ENCODE data around the gene DYNLT4.
"Not testable (repeated sequence)": the region's sequence is repeated elsewhere in the genome, so short reads cannot be mapped to it uniquely, and the experiment has no call there.

DYNLT4 gene

DNA sequence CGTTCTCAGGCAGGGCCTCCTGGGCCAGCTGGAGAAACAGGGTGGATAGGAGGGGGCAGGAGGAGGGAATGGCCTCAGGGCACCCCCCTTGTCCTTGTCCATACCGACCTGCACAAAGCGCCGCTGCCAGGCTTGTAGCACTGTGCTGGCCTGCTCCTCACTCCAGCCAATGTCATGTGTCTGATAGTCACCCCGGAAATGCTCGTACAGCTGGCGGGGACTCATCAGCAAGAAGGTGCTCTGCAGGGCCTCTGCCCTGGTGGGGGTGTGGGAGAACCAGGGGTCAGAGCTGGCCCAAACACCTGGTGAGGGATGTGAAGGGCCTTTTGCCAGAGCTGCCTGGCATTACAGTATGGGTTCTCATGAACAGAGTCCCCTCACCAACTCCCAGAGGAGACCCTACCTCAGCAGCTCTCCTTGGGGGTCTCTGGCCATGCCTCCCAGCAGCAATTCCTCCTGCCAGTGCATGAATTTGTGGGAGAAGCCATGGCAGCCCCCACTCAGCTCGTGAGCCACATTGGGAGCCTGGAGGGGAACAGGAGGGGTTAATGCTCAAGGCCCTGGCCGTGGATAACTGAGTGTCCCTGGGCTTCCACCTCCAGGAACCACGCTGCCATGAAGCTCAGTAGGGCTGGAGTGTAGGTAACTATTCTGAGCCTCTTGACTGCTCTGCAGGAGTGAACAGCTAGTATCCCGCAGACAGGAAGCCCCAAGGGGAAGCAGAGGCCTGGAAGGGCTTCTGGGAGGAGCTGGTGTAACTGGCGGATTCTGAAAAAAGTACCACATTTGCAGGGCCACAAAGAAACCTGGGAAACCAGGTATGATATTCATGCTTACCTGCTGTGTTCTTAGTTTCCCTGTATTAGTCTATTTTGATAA is 22.6 kb upstream of the DYNLT4 start:
- no peak for DNase-seq

DNA sequence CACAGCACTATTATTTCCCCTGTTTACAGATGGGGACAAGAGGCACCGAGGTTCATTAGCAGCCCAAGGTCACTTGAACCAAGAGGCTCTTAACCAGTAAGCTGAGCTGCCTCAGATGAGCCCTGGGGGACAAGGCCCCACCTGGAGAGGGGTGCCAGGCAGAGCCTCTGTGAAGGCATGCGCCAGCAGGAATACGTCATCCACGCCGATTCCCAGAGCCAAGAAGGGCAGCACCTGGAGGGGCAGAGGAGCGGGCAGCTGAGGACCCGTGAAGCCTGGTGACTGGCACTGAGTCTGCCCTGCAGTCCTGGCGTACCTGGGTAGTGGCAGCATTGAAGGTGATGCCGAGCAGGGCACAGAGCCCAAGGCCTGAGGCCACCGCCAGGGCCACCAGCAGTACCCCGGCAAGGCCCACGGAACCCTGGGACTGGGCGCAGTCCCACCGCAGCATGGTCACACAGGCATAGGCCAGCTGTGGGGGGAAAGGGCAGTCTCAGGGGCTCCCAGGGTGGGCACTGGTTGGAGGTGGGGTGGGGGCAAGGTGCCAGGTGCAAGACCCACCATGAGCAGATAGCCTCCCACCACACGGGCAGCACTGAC is 21.8 kb upstream of the DYNLT4 start:
- DNase-seq, result no peak

DNA sequence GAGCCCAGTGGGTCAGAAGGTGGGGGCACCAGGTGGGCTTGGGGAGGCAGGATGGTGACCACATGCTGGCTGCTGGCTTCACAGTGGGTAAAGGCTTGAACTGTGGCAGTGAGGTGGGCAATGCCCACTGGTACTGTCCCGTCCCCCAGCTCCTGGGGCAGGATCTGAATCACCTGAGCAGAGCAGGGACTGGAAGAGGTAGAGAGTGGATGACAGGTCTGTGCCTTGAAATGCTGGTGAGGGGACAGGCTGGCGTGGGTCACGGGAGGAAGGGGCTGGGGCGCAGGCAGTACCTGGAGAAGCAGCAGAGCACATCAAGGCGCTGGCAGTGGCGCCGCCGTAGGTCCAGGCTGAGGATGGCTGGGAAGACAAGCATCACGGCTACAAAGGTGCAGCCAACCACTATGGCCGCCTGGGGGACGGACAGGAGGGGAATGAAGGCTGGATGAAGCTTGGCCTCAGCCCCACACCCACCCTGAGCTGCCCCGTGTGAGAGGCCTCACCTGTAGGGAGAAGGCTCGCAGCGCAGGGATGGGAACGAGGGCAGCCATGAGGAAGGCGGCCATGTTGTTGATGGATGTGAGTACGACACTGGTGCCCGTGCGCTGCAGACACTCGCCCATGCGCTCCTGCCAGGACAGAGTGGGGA is 21.0 kb upstream of the DYNLT4 start:
- DNase-seq, result no peak

DNA sequence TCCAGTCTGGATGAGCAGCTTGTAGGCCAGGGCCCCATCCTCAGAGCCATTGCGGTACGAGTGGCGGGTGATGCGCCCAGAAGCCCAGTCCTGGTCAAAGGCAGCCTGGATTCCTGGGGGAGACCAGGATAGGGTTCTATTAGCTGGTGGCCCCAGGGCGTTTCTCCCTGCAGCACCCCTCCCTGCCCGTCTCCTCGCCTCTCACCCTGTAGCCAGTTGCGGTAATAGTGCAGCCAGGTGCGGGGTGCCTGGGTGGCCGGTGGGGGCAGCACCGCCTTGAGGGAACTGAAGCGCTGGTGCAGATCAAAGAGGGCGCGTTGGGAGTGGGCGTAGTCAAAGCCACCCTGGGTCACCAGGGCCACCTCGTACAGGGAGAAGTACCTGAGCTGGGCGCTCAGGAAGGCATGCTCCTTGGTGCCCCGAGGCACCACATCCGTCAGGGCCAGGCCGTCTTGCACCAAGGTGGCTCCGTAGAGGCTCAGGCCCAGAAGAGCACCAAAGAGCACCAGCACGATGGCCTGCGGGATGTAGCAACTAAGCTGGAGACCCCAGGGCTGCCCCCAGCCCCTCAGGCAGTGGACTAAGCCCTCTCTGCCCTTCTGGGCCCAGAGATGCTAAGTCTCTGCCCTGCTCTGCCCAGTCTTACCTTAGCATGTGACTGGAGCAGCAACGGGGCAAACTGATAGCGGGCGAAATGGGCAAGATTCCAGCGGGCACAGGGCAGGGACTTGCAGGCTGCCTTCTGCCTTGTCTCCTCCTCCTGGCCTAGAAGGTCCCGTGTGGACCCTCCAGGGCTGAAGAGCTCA is 20.2 kb upstream of the DYNLT4 start:
- no peak for DNase-seq

DNA sequence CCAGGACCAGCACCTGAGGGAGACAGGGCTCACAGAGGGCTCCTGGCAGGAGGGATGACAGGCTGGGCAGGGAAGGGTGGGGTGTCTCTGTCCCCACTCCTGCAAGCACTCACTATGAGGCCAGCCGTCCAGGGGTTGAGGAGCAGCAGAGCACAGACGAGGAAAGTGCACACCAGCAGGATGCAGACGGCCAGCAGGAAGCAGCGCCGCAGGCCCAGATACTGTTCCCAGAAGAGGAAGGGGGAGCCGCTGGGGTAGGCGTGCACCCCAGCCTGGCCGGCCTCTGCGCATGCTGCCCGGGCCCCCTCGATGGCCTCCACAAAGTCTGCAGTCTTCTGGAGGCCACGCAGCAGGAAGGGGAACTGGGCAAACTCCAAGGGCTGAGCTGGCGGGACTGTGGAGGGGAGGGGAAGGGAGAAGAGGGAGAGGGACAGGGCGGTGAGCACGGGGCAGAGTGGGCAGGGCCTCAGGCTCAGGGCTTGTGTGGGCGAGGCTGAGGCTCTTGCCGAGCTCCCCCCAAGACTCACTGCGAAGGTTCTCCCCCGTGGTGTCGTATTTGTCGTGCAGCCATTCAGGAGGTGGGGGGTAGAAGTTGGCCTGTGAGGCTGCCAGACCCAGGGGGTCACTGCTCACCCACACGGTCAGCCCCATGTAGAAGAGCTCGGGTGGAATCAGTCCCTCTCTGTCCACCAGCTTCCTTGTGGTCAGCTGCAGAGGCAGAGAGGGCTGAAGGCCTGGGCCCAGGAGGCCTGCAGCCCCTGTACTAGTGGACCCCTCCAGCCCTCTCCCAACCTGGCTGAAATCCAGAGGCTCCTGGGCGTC is 19.4 kb upstream of the DYNLT4 start:
- DNase-seq, result peak in 24 of 56 donors; percentile 13 to 50 (median 32)

DNA sequence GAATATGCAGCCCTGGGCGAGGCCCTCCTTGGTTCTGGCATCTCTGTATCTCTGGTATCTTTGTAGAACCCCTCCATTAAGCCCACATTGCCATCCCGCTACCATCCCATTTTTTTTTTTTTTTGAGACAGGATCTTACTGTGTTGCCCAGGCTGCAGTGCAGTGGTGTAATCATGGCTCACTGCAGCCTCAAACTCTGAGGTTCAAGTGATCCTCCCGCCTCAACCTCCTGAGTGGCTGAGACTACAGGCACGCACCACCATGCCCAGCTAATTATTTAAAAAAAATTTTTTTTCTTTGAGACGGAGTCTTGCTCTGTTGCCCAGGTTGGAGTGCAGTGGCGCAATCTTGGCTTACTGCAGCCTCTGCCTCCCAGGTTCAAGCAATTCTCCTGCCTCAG is 17.2 kb upstream of the DYNLT4 start:
- DNase-seq, result not testable (repeated sequence)

DNA sequence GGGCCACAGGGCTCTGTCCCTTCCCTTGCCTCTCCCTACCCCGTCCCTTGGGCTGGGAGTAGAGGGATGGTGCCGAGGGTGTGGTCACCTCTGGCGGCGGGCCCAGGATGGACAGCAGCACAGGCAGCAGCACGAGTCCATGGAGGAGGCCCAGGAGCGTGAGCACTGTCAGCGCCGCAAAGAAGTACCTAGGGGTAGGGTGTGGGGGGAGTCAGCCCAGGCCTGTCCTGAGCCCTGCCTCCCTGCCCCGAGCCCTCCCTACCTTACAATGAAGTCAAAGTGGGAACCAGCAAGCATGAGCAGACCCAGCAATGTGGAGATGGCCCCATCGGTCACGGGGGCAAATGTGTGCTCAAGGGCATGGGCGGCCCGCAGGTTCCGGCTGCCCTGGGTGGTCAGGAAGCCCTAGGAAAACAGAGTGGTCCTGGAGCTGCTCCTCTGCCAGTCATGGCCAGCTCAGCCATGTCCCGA is 15.9 kb upstream of the DYNLT4 start:
- no peak for DNase-seq

DNA sequence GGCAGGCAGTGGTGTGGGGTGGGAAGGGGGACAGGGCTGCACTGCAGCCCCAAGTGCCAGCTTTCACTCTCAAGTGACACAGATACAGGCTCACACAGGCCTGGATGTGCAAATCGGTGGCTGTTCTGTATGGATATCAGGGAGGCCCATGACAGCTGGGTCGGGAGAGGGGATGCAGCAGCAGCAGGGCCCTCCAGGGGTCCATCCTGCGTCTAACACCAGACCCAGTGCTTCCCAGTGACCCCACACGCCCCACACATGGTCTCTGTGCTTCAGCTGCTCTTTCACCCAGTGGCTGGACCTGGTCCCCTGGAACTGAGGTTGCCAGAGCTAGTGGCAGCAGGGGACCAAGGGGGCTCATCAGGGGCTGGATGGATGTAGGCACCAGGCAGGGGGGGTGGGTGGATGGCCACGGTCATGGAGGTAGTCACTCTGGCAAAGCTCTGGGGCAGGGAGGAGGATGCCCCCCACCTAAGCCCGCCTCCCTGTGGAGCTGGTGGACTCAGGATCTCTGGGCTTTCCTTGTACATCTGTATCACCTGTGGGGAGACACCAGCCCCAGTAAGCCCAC is 15.1 kb upstream of the DYNLT4 start:
- no peak for DNase-seq

DNA sequence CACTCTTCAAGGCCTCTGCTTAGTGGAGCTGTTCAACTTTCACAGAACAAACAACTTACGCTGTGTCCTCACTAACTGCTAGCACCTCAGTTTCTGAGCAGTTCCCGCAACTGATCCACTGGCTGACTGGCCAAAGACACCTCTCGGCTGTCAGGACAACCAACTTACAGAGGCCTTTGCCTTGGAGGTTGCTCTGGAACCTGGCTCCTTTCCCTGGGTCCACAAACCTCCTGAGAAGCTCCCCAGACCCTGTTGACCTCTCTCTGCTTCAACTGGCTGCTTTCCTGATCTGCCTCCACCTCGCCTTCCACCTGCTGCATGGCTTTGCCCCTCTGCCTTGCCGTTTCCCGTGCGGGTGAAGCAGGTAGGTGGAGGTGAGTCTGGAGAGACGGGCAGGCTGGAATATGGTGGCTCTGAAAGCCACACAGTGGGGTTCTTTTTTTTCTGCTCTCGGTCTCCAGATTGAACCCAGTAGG is 14.1 kb upstream of the DYNLT4 start:
- DNase-seq, result no peak

DNA sequence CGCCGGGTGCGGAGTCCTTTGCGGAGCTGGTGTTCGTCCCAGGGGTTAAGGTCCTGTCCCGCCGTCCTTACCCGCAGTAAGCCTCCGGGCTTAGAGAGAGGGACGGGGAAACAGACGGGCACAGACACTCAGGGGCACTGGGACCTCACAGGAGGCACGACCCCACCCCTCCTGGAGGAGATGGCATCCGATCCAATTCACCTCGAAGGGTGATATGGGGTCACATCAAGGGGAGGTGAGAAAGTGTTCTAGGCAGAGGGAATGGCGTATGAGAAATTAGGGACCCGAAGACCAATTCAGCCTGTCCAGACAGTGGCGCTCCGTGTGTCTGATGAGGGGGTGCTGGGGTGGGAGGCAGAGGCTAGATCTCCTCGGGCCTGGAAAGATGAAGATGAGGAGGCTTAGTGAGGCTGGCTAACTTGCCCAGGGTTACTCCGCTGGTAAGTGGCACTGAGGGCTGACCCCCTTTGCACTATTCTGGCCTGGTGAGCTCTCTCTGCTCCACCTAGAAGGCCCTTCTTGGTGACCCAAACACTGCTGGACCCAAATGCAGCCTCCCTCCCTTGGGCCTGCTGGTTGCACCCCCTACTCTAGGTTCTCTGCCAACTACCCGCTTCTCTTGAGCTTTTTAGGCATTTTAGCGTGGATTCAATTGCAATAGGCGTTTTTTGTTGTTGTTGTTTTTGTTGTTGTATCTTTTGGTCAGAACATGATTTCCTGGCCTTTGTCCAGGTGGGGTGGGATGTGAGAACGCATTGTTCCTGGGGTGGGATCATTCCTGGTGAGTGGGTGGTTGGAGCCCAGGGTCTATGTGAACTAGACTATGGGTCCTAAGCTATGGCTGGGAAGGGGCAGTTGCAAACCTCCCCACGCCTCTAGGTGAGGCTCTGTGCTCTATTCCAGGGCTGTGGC is 13.4 kb upstream of the DYNLT4 start:
- no peak for DNase-seq

DNA sequence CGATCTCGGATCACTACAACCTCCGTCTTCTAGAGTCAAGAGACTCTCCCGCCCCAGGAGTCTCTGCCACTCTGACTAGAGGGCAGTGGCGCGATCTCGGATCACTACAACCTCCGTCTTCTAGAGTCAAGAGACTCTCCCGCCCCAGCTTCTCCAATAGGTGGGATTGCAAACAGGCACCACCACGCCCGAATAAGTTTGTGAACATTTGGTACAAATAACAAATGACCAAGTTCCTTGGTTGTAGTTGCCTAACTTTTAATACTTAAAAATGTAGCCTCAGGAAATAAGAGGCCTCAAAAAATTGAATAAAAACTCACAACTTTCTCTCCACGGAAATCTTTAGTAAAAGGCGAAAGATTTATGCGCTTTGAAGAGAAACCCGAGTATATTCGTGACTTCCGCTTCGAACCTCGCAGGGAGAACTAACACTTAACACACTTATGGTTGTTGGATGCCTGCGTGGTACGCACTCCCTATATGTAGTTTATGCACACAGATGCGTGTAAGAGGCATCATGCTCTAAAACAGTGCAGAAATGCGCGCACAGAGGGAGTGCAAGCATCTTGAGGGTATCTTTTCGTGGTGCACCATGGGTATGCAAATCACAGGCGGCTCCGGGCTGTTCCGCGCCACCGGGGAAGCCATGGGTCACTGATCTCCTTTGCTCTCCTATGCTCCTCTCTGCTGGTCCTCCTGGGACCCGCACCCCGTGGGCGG is 12.6 kb upstream of the DYNLT4 start:
- peak in 45 of 56 donors; percentile 23 to 78 (median 55) for DNase-seq

DNA sequence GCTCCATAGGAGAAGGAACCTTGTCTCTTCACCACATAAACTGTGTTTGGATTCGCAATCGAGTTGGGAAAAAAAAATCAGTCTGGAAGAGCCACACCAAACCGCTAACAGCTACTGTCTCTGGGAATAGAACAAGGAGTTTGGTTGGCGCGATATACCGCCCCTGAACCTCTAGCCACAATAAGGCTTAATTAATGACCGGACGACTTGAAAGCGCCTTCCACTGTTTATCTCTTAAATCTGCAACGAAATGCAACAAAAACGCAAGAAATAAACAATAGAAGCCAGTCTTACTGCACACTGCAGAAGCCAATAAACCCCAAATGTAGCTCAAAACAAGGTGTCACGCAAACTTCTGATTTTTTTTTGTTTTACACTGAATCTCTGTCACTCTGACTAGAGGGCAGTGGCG is 12.1 kb upstream of the DYNLT4 start:
- no peak for DNase-seq

DNA sequence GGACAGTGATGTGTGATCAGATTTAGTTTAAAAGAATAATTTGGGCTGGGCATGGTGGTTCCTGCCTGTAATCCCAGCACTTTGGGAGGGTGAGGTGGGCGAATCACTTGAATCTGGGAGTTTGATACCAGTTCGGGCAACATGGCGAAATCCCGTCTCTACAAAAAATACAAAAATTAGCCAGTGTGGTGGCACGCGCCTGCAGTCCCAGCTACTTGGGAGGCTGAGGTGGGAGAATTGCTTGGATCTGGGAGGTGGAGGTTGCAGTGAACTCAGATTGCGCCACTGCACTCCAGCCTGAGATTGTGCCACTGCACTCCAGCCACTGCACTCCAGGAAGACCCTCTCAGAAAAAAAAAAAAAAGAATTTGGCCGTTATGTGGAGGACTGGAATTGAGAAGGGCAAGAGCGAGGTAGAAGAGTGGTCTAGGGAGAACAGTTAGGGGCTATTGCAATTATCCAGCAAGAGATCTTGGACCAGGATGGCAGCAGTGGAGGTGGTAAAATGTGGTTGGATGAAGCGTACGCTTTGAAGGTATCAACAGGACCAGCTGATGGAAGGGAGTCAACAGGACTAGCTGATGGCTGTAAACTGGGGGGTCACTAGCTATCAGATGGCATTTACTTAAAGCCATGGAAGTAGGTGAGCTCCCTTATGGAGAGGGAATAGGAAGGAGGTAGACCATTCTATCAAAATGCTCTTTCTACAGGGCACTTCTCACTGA is 10.8 kb upstream of the DYNLT4 start:
- no peak for DNase-seq

DNA sequence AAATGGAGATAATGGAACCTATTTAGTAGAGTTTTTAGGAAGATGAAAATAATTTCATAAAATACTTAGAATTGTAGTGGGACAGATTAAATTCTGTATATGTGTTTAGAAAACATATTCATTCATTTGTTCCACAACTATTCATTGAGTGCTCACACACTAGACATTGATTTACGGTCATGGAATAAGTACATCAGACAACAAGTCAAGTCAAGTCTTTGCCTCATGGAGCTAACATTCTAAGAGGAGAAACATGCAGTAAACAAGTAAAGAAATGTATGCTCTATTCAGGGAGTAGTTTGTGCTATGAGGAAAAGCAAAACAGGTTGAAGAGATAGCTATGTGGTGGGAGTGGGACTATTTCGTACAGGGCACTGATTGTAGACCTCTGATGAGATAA is 10.2 kb upstream of the DYNLT4 start:
- no peak for DNase-seq

DNA sequence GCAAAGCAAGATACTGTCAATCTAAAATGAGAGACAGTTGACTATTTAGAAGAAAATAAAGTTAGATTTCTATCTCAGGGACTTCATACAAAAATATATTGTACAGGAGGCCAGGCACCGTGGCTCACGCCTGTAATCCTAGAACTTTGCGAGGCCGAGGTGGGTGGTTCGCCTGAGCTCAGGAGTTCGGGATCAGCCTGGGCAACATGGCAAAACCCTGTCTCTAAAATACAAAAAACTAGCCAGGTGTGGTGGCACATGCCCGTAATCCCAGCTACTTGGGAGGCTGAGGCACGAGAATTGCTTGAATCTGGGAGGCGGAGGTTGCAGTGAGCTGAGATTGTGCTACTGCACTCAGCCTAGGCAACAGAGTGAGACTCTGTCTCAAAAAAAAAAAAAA is 8.8 kb upstream of the DYNLT4 start:
- not testable (repeated sequence) for DNase-seq

DNA sequence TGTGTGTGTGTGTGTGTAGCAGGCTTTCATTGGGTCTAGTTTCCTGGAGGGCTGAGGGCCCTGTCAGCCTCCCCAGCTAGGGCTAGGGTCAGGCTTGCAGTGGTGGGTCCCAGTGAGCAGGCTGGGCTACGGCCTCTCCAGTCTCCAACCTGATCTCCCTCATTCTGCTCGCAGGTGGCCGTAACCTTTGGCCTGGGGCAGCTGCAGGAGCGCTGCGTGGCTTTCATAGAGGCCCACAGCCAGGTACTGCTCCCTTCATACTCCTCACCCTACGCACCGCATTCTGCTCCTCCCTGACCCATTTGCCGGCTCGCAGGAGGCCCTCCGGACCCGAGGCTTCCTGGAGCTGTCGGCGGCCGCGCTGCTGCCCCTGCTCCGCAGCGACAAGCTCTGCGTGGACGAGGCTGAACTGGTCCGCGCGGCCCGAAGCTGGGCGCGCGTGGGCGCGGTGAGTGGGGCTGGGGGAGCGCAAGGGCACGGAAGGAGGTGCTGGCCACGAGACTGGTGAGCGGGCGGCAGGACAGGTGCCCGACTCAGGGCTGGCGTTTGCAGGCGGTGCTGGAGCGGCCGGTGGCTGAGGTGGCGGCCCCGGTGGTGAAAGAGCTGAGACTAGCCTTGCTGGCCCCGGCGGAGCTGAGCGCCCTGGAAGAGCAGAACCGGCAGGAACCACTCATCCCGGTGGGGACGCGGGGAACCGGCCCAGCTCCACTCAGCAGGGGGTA is 5.8 kb upstream of the DYNLT4 start:
- peak in 4 of 56 donors; percentile 46 to 54 (median 53) for DNase-seq

DNA sequence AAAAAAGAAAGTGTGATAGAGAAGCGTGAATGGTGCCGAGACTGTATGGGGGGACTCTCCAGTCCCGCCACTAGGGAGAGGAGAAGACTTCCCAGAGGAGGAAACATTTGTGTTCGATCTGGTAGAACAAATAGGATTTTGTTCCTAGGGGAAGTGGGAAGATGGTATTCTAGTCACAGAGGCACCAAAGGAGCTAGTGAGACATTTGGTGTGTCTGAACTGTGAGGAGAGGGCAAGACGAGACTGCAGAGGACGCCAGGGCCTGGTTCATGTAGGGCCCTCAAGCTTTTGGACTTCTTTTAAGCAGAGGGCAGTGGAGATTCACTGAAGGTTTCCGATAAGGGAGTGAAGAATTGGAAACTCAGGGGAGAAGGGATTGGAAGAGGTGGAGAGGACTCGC is 4.1 kb upstream of the DYNLT4 start:
- no peak for DNase-seq

Measured in amygdala (tissue), 56 donors.